ENCODE data around the gene CERKL.

Gene CERKL

GRCh38 chr2:181558371-181558770 is 98.5 kb downstream of the CERKL start:
- Histone ChIP-seq H3K4me3 (IDR thresholded peaks at IDR 0.05; ENCODE audit: insufficient read depth, low read depth, low read length) (no peak overlapping the region), H3K4me2 (no peak overlapping the region), H3K36me3 (ENCODE audit: insufficient read depth) (no peaks in the 10 kb centered on the region), H3K9ac (no peak overlapping the region), H2AFZ (ENCODE audit: low read depth) (no peak overlapping the region), H3K4me1 (ENCODE audit: low read depth, poor library complexity, severe bottlenecking) (peaks cover 14% of the 10 kb centered on the region), H4K20me1 (ENCODE audit: insufficient read depth) (no peaks in the 10 kb centered on the region), H3K79me2 (ENCODE audit: insufficient read depth, low read depth) (no peaks in the 10 kb centered on the region), H3K27ac (no peak overlapping the region), H3K27me3 (ENCODE audit: insufficient read depth, low read depth) (no peaks in the 10 kb centered on the region)
- no peak for TF ChIP-seq CTCF (conservative IDR thresholded peaks at IDR 0.05; ENCODE audit: low read depth, low read length)

GRCh38 chr2:181554061-181554830 is 102.7 kb downstream of the CERKL start:
- no peak for TF ChIP-seq CTCF (conservative IDR thresholded peaks at IDR 0.05; ENCODE audit: low read depth, low read length)
- no peak overlapping the region for H2AFZ ChIP-seq (ENCODE audit: low read depth)
- H4K20me1 ChIP-seq (ENCODE audit: insufficient read depth), result no peaks in the 10 kb centered on the region
- no peaks in the 10 kb centered on the region for H3K36me3 ChIP-seq (ENCODE audit: insufficient read depth)
- no peaks in the 10 kb centered on the region for H3K79me2 ChIP-seq (ENCODE audit: insufficient read depth, low read depth)
- H3K9ac ChIP-seq, result no peak overlapping the region
- no peak overlapping the region for H3K4me2 ChIP-seq
- no peaks in the 10 kb centered on the region for H3K4me1 ChIP-seq (ENCODE audit: low read depth, poor library complexity, severe bottlenecking)
- H3K4me3 ChIP-seq (IDR thresholded peaks at IDR 0.05; ENCODE audit: insufficient read depth, low read depth, low read length), result no peak overlapping the region
- H3K27me3 ChIP-seq (ENCODE audit: insufficient read depth, low read depth), result no peaks in the 10 kb centered on the region
- no peak overlapping the region for H3K27ac ChIP-seq

GRCh38 chr2:181553244-181553643 is 103.7 kb downstream of the CERKL start:
- Histone ChIP-seq H3K4me2 (no peak overlapping the region), H3K27ac (no peak overlapping the region)
- no peak for TF ChIP-seq CTCF (conservative IDR thresholded peaks at IDR 0.05; ENCODE audit: low read depth, low read length)

GRCh38 chr2:181552808-181553207 is 104.1 kb downstream of the CERKL start:
- Histone ChIP-seq H3K36me3 (ENCODE audit: insufficient read depth) (no peaks in the 10 kb centered on the region), H3K4me2 (no peak overlapping the region), H3K79me2 (ENCODE audit: insufficient read depth, low read depth) (no peaks in the 10 kb centered on the region), H3K4me3 (IDR thresholded peaks at IDR 0.05; ENCODE audit: insufficient read depth, low read depth, low read length) (no peak overlapping the region), H3K27me3 (ENCODE audit: insufficient read depth, low read depth) (no peaks in the 10 kb centered on the region), H2AFZ (ENCODE audit: low read depth) (no peak overlapping the region), H3K4me1 (ENCODE audit: low read depth, poor library complexity, severe bottlenecking) (no peaks in the 10 kb centered on the region), H4K20me1 (ENCODE audit: insufficient read depth) (no peaks in the 10 kb centered on the region), H3K9ac (no peak overlapping the region), H3K27ac (no peak overlapping the region)
- TF ChIP-seq CTCF (conservative IDR thresholded peaks at IDR 0.05; ENCODE audit: low read depth, low read length), result no peak

More at GRCh38 chr2:181553244-181553643, 103.7 kb downstream of the CERKL start:
- Histone ChIP-seq H3K4me3 (IDR thresholded peaks at IDR 0.05; ENCODE audit: insufficient read depth, low read depth, low read length) (no peak overlapping the region), H2AFZ (ENCODE audit: low read depth) (no peak overlapping the region), H3K9ac (no peak overlapping the region), H3K79me2 (ENCODE audit: insufficient read depth, low read depth) (no peaks in the 10 kb centered on the region), H4K20me1 (ENCODE audit: insufficient read depth) (no peaks in the 10 kb centered on the region), H3K4me1 (ENCODE audit: low read depth, poor library complexity, severe bottlenecking) (no peaks in the 10 kb centered on the region), H3K36me3 (ENCODE audit: insufficient read depth) (no peaks in the 10 kb centered on the region), H3K27me3 (ENCODE audit: insufficient read depth, low read depth) (no peaks in the 10 kb centered on the region)

Data from KMS-11 (cell line).